Measurements from ENCODE around the gene ERICH4.
"Not testable (repeated sequence)": the region's sequence is repeated elsewhere in the genome, so short reads cannot be mapped to it uniquely, and the experiment has no call there.

The ERICH4 gene

DNA sequence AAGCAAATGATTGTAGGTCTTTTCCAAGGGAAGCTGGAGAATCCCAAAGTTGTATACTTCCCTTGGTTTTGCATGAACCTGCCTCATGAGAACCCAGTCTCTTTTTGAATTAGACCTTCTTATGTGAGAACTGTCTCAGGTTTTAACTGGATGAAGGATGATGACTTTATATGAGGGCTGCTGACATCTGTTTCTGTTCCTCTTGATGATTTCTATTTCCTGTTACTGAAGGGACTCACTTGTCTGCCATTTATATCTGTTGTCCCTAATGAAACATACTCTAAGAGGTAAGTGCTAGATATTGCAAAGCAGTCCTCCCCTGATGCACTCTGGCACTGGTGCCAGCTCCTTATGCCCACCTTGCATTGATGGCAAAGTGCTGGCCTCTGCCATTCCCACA lies 33.6 kb downstream of the ERICH4 start:
- no peak for DNase-seq (ENCODE audit: low read depth in 2 of 3, low spot score in 1 of 3)

DNA sequence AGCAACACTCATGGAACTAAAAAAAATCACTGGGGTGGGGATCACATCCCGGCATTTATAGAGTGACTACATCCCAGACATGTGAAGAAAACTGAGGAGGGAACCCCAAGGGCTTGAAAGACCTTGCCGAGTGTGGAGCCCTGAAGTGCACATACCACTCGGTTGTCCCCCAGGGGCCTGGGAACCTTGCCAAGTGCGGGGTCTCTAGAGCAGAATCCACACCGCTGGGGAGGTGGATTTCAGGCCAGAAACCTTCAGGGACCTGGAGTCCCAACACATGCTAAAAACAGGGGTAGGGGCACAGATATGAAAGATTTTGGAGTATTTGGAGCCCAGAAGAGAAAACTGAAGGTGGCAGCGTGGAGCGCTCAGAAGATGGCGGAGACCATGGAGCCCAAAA lies 35.2 kb downstream of the ERICH4 start:
- no peak for DNase-seq (ENCODE audit: low read depth in 2 of 3, low spot score in 1 of 3)

DNA sequence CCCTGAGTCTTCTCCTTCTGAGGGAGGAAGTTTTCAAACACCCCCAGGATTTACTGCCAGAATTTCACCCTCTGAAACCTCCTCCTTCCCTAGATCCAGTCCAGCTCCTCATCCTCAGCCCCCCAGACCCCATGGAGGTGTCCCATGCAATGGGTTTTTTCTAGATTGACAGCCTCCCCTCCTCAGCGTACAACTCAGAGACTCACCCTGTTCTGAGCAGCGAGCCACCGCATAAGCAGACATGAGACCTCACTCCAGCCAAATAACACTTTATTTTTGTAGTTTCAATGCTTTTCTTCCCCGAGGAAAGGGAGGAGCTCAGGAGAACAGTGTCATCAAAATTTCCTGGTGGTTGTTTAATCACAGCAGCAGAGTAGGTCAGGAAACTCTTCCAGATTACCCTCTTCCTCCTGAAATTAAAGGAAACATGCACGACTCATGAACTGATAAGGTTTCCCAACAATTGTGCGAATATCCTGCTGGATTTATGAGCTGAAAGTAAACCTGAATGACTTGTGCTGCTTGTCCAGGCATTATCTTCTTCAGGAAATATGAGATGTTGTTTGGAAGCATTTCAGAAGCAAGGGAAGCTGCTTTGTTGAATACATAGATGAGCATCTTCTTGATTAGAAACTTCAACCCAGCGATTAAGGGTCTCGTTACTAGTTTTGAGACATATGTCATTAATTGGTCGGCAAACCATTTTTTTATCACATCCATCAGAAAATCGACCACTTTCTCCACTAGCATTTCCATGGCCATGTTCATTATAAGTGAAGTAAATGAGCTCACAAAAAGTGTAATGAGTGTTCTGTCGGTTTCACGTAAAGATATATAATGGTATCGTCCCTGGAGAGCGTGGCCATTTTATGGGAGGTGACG lies 36.2 kb downstream of the ERICH4 start:
- no peak for DNase-seq (ENCODE audit: low read depth in 2 of 3, low spot score in 1 of 3)

GRCh38 chr19:41479757-41480191 lies 36.8 kb downstream of the ERICH4 start:
- no peak for DNase-seq (ENCODE audit: low read depth in 2 of 3, low spot score in 1 of 3)

DNA sequence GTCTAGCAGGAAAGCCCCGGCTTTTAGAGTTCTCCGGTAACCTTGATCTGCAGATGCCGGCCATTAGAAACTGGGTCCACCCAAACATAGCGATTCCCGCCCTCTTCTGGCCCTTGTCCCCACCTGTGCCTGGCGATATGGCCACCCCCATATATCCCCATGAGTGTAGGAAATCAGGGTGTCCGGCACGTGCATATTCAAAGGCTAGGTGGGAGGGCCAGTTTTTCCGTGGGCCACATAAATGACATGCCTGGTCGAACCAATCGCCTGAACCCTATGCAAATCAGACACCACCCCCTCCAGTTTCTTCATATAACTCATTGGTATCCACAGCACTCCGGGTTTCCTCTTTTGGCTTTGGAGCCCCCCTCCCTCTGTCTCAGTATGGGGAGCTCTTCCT lies 37.4 kb downstream of the ERICH4 start:
- no peak for DNase-seq (ENCODE audit: low read depth in 2 of 3, low spot score in 1 of 3)

GRCh38 chr19:41484822-41485221 lies 41.9 kb downstream of the ERICH4 start:
- no peak for DNase-seq (ENCODE audit: low read depth in 2 of 3, low spot score in 1 of 3)

DNA sequence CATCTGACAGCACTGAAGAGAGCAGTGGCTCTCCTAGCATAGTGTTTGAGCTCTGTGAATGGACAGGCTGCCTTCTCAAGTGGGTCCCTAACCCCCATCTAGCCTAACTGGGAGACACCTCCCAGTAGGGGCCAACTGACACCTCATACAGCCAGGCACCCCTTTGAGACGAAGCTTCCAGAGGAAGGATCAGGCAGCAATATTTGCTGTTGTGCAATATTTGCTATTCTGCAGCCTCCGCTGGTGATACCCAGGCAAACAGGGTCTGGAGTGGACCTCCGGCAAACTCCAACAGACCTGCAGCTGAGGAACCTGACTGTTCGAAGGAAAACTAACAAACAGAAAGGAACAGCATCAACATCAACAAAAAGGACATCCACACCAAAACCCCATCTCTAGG lies 44.0 kb downstream of the ERICH4 start:
- DNase-seq (ENCODE audit: low read depth in 2 of 3, low spot score in 1 of 3) = not testable (repeated sequence)

- no peak for DNase-seq (ENCODE audit: low read depth in 2 of 3, low spot score in 1 of 3)
Observed at GRCh38 chr19:41492843-41493242, 49.9 kb downstream of the ERICH4 start.
